Stomach smooth muscle (tissue), 2 donors: Measurements from ENCODE around the gene C11orf58.

ENCODE experiments used
- H3K27ac ChIP-seq: one replicate; pipeline ENCODE4 v1.7.0; 2013; ENCODE audit warnings: mild to moderate bottlenecking, low read length, inconsistent platforms
- H3K27me3 ChIP-seq, 2 donors: one replicate each; pipeline ENCODE4 v1.7.0; 2013; ENCODE audit warnings: low read length in 2 of 2; ENCODE audit not compliant: insufficient read depth in 2 of 2, control insufficient read depth in 1 of 2
- H3K36me3 ChIP-seq, 2 donors: one replicate each; pipeline ENCODE4 v1.7.0; 2013; ENCODE audit warnings: low read length in 2 of 2; ENCODE audit not compliant: control insufficient read depth in 2 of 2, insufficient read depth in 2 of 2
- H3K4me1 ChIP-seq: one replicate; pipeline ENCODE4 v1.7.0; 2013; ENCODE audit warnings: low read length; ENCODE audit not compliant: control insufficient read depth, insufficient read depth
- H3K4me3 ChIP-seq, 2 donors: one replicate each; pipeline ENCODE4 v1.7.0; 2013; ENCODE audit warnings: low read length in 2 of 2
- H3K9ac ChIP-seq, 2 donors: one replicate each; pipeline ENCODE4 v1.7.0; 2013; ENCODE audit warnings: low read length in 2 of 2, mild to moderate bottlenecking in 1 of 2
- H3K9me3 ChIP-seq, 2 donors: one replicate each; pipeline ENCODE4 v1.7.0; 2013; ENCODE audit warnings: low read length in 2 of 2; ENCODE audit not compliant: control insufficient read depth in 2 of 2
- donor health status: healthy.
- donor health status: Pancreatic carcinoma.

C11orf58 gene

DNA sequence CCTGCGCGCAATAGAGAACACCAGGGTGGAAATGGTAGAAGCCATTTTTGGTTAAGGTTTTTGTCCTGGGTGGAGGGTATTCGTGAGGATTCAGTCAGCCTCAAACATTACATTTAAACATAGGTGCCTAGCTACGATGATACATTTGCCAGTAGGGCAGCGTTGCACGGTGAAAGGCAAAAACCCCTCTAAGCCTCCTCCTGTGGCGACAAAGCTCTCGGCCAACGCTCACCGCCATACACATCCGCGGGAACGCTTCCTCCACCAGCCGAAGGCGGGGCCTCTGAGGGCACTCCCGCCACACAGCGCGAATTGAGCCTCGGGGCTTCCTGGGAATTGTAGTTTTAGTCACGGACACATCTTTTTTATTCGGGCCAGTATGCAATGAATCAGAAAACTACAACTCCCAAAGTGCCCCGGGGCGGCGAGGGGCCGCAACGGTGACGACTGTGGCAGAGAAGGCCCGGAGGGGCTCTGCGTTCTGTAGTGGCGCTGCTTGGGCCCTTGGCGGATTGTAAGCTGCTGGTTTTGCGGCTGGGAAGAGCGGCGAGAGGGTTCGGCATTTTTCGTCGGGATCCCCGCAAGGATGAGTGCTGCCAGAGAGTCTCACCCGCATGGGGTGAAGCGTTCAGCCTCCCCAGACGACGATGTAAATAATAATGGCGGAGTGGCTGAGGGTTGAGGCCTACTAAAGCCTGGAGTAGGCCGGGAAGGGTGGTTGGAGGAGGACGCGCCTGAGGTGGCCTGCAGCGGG is at the start of gene C11orf58:
TSS of gene C11orf58 (plus strand) at position 455 of the 754 bp plus-strand sequence. CDS start at position 587, 132 bp downstream.
- peak within 1 kb of the TSS; percentile 93 to 95 for H3K4me3 ChIP-seq

DNA sequence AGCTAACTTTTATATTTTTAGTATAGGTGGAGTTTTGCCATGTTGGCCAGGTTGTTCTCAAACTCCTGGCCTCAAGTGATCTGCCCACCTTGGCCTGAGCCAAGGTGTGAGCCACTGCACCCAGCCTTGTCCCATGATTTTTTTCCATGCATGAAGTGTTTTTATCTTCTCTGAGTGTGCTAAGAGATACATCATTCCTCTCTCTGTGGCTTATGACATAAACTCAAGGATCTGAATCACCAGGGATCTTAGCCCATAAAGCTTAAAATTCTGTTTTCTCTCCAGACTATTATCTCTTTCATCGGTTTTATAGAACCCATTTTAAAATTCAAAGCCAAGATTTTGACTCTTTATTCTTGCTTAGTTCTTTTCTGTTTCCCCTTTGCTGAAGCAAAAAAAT is 48.4 kb upstream of the C11orf58 start:
- Histone ChIP-seq H3K4me3 (no peak overlapping the region), H3K36me3 (no peaks in the 10 kb centered on the region), H3K9ac (no peak overlapping the region), H3K27ac (no peak overlapping the region), H3K27me3 (peaks cover 0 to 2% of the 10 kb centered on the region in 2 donors), H3K9me3 (peaks cover 0 to 5% of the 10 kb centered on the region in 2 donors), H3K4me1 (no peaks in the 10 kb centered on the region)

More for the DNA sequence above, at the start of gene C11orf58:
- Histone ChIP-seq H3K27me3 (no peaks in the 10 kb centered on the region), H3K4me1 (peaks cover 16% of the 10 kb centered on the region), H3K36me3 (peaks cover 3 to 4% of the 10 kb centered on the region in 2 donors), H3K9ac (peak within 1 kb of the TSS; percentile 93 to 100), H3K9me3 (no peaks in the 10 kb centered on the region), H3K27ac (peak within 1 kb of the TSS; percentile 96)

DNA sequence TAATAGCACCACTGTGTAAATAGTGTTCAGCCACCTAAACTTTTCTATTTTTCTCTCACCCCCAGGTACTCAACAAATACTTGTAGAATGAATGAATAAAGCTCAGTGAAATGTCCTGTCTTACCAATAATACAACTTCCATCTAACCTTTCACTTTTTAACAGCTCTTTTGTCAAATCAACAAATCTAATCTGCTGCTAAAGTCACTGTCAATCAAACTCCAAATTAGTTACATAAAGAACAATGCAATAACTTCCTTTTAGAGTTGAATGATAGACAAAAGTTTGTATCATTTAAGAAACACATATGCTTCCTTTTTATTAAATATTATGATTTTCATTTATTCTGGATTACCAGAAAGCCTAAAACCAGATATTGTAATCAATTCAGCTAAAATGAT is 34.7 kb upstream of the C11orf58 start:
- H3K27me3 ChIP-seq, result no peaks in the 10 kb centered on the region
- H3K27ac ChIP-seq, result no peak overlapping the region
- H3K4me1 ChIP-seq, result no peaks in the 10 kb centered on the region
- H3K4me3 ChIP-seq, result no peak overlapping the region
- no peak overlapping the region for H3K9ac ChIP-seq
- H3K36me3 ChIP-seq, result no peaks in the 10 kb centered on the region
- no peaks in the 10 kb centered on the region for H3K9me3 ChIP-seq

DNA sequence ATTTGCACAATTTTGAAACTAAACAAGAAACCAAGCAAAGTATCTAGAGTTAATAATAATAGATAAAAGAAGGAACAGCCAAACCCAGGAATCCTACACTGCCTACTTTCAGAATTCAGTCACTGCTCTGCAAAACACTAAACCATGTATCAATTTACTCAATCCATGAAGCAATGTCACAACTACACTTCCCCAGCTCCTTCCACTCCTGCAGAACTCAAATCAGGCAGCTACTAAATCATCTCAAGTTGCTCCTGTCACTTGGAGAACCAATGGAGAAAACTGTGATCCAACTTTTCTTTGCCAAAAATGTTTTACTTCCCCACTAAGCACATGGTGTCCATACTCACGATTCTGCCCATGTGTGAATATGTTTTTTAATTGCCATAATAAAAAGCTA is 24.9 kb upstream of the C11orf58 start:
- H3K36me3 ChIP-seq, result no peaks in the 10 kb centered on the region
- H3K9me3 ChIP-seq, result no peaks in the 10 kb centered on the region
- no peak overlapping the region for H3K27ac ChIP-seq

DNA sequence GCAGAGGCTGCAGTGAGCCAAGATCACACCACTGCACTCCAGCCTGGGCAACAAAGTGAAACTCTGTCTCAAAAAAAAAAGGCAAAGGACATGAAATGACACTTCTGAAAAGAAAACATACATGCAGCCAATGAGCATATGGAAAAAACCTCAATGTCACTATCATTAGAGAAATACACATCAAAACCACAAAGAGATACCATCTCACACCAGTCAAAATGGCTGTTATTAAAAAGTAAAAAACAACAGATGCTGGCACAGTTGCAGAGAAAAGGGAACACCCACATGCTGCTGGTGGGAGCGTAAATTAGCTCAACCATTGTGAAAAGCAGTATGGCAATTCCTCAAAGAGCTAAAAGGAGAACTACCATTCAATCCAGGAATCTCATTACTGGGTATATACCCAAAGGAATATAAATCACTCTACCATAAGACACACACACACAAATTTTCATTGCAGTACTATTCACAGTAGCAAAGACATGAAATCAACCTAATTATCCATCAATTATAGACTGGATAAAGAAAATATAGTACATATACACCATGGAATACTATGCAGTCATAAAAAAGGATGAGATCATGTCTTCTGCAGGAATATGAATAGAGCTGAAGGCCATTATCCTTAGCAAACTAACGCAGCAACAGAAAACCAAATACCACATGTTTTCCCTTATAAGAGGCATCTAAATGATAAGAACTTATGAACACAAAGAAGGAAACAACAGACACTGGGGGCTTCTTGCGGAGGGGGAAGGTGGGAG is 15.7 kb upstream of the C11orf58 start:
- H3K4me3 ChIP-seq, result no peak overlapping the region
- H3K9ac ChIP-seq, result no peak overlapping the region
- no peaks in the 10 kb centered on the region for H3K36me3 ChIP-seq
- no peak overlapping the region for H3K27ac ChIP-seq
- no peaks in the 10 kb centered on the region for H3K9me3 ChIP-seq
- no peaks in the 10 kb centered on the region for H3K27me3 ChIP-seq
- no peaks in the 10 kb centered on the region for H3K4me1 ChIP-seq

More for the DNA sequence above, 24.9 kb upstream of the C11orf58 start:
- Histone ChIP-seq H3K4me1 (no peaks in the 10 kb centered on the region), H3K4me3 (no peak overlapping the region), H3K27me3 (no peaks in the 10 kb centered on the region), H3K9ac (no peak overlapping the region)

DNA sequence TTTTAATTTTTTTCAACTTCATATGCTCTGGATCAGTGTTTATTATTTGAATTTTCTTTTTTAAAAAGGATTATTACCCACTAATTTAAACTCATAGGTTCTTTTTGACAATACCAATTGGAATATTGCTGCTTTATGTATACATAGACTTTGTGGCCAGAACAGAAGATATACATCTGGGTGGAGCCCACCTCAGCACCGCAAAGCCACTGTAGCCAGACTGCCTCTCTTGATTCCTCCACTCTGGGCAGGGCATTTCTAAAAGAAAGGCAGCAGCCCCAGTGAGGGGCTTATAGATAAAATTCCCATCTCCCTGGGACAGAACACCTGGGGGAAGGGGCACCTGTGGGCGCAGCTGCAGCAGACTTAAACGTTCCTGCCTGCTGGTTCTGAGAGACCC is 10.6 kb upstream of the C11orf58 start:
- Histone ChIP-seq H3K27me3 (no peaks in the 10 kb centered on the region), H3K36me3 (no peaks in the 10 kb centered on the region), H3K4me3 (no peak overlapping the region), H3K9me3 (no peaks in the 10 kb centered on the region), H3K4me1 (no peaks in the 10 kb centered on the region), H3K9ac (no peak overlapping the region), H3K27ac (no peak overlapping the region)

DNA sequence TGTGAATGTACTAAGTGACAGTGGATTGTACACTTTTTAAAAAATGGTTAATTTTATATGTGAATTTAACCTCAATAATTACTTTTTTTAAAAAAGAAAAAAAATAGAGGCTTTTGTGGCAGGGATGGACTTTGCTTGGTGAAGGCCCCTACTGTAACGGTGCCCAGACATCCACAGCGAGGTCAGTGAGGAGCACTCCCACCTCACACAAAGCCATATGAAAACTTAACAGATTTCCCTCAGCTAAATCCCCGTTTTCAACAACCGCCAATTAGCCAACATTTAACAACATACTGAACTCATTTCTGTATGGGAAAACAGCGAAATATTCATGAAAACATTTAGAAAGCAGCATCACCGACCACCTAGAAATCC is 642 bp upstream of the C11orf58 start:
- Histone ChIP-seq H3K36me3 (peaks cover 3 to 4% of the 10 kb centered on the region in 2 donors), H3K9me3 (no peaks in the 10 kb centered on the region), H3K4me1 (peaks cover 16% of the 10 kb centered on the region), H3K27me3 (no peaks in the 10 kb centered on the region), H3K4me3 (peak overlapping the region; percentile 93 to 95), H3K27ac (peak overlapping the region; percentile 96), H3K9ac (peak overlapping the region; percentile 93 to 100)

DNA sequence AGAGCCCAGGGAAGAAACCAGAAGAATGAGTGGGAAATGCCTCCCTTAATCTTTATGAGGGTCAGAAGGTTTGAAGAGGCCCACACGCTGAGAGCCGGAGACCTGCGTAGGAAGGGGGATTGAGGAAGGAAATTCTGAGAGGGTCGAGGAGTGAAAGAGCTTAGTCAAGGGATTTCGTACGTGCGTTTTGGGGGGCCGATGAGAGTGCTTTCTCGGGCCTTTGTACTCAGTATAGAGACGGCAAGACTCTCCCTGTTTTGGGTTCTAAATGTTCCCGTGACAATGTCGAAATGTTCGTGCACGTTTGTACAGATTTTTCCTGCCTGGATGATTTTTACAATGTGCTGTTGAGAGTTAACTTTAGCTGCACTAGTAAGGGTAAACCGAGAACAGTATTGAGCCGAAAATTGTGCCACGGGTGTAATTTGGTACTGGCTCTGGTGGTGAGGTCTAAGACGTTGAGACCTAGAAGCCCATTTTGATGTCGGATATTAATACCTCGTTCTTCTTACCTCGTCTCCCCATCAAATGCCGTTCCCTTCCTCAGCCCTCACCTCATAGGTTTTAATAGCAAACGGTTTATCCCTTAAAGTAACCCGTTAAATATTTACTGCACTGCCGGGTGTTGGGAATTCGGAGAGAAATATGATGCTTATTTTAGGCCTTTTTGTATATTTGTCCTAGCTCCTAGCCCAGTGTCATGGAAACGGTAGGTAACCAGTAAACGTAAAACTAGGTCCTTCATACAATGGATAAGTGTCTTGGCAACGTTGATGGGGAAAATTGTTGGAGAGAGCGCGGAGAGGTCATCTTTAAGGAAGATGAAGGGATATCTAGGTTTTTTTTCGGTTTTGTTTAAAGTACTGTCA is 734 bp downstream of the C11orf58 start:
- H3K4me1 ChIP-seq, result peaks cover 16% of the 10 kb centered on the region

DNA sequence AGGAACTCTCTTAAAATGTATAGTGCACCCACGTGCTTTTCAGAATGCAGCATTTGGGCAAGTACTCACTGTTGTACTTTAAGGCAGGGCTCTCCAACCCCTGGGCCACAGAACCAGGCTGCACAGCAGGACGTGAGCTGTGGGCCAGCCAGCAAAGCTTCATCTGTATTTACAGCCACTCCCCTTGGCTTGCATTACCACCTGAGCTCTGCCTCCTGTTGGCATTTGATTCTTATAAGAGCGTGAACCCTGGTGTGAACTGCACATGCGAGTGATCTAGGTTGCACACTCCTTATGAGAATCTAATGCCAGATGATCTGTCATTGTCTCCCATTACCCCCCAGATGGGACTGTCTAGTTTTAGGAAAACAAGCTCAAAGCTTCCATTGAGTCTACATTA is 3.0 kb downstream of the C11orf58 start:
- Histone ChIP-seq H3K4me3 (peak overlapping the region in 1 of 2 donors; percentile 24), H3K9ac (no peak overlapping the region), H3K27me3 (no peaks in the 10 kb centered on the region), H3K27ac (no peak overlapping the region), H3K36me3 (peaks cover 12 to 15% of the 10 kb centered on the region in 2 donors), H3K4me1 (peaks cover 19% of the 10 kb centered on the region), H3K9me3 (no peaks in the 10 kb centered on the region)

More for the DNA sequence above, 734 bp downstream of the C11orf58 start:
- peak overlapping the region; percentile 93 to 100 for H3K9ac ChIP-seq
- no peaks in the 10 kb centered on the region for H3K27me3 ChIP-seq
- H3K9me3 ChIP-seq, result no peaks in the 10 kb centered on the region
- peak overlapping the region; percentile 96 for H3K27ac ChIP-seq
- peaks cover 3 to 4% of the 10 kb centered on the region in 2 donors for H3K36me3 ChIP-seq
- peak overlapping the region; percentile 93 to 95 for H3K4me3 ChIP-seq

DNA sequence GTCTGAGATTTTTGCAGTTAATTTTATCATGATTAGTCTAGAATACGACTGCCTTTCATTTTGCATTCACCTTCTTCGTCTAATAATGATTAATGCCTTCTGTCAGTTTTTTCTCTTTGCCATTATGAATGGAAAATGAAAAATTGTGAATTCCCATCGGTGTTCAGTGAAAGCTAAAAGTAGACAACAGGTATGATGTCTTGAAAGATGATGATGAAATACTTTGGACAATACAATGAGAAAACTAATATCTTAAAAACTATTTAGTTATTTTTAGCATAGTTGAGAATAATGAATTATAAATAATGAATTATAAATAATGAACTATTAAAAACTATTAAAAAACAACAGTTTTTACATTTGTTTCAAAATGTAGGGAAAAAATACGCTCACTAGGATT is 5.0 kb downstream of the C11orf58 start:
- no peak overlapping the region for H3K9ac ChIP-seq
- H3K4me1 ChIP-seq, result peaks cover 19% of the 10 kb centered on the region
- H3K9me3 ChIP-seq, result no peaks in the 10 kb centered on the region
- no peak overlapping the region for H3K4me3 ChIP-seq
- no peak overlapping the region for H3K27ac ChIP-seq
- no peaks in the 10 kb centered on the region for H3K27me3 ChIP-seq
- H3K36me3 ChIP-seq, result peaks cover 12 to 25% of the 10 kb centered on the region in 2 donors
